ENCODE data around the gene MYO1C.

The MYO1C gene

GRCh38 chr17:1422885-1423284, 69.6 kb downstream of the MYO1C start:
- H3K79me2 ChIP-seq (ENCODE audit: insufficient read depth, low read length) = no peaks in the 10 kb centered on the region; the same call in 1 of the 2 replicates
- H3K9ac ChIP-seq (ENCODE audit: low read depth, low read length, poor library complexity, severe bottlenecking) = no peak overlapping the region
- no peaks in the 10 kb centered on the region for H3K9me2 ChIP-seq (replicated peaks; ENCODE audit: low read depth, low read length)
- H3K4me1 ChIP-seq (ENCODE audit: insufficient read depth, low read length, poor library complexity, severe bottlenecking) = no peaks in the 10 kb centered on the region
- H3K4me2 ChIP-seq (ENCODE audit: low read depth, low read length, poor library complexity, severe bottlenecking) = no peak overlapping the region
- H3F3A ChIP-seq (ENCODE audit: low read depth) = no peaks in the 10 kb centered on the region
- no peaks in the 10 kb centered on the region for H3K27me3 ChIP-seq (ENCODE audit: insufficient read depth, low read length, poor library complexity, severe bottlenecking)
- H3K4me3 ChIP-seq (ENCODE audit: low read length, poor library complexity, severe bottlenecking) = no peak overlapping the region
- H4K20me1 ChIP-seq (ENCODE audit: insufficient read depth, low read length, poor library complexity, severe bottlenecking) = no peaks in the 10 kb centered on the region
- H2AFZ ChIP-seq (ENCODE audit: low read length) = no peak overlapping the region
- H3K36me3 ChIP-seq (ENCODE audit: insufficient read depth, low read length) = peaks cover 25% of the 10 kb centered on the region; the same call in 1 of the 2 replicates
- TF ChIP-seq CTCF (conservative IDR thresholded peaks at IDR 0.05; ENCODE audit: low read length) (no peak), EZH2phosphoT487 (IDR thresholded peaks at IDR 0.05; ENCODE audit: borderline replicate concordance) (no peak)
- no peaks in the 10 kb centered on the region for H3K9me3 ChIP-seq (ENCODE audit: insufficient read depth, low read depth, low read length)

- no peaks in the 10 kb centered on the region; the same call in 1 of the 2 replicates for H3K79me2 ChIP-seq (ENCODE audit: insufficient read depth, low read length)
These were observed 71.0 kb downstream of the MYO1C start for GRCh38 chr17:1421470-1421869.

DNA sequence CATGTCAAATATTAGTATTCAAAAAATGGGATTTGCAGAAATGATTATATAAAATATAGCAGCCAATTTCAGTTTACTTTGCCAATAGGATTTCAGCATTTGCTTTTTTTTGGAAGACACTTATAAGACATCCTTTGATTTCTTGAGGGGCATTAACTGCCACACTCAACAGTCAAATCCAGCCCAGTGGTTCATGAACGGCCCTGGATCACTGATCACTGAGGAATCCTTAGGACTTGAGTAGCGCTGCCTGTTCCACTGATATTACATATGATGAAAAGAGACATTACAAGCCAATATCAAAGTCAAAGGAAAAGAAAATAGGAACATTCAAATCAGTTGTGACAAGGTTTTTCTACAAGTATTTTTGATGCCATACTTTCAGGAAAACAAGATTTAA, 71.5 kb downstream of the MYO1C start:
- Histone ChIP-seq H3K79me2 (ENCODE audit: insufficient read depth, low read length) (no peaks in the 10 kb centered on the region), H4K20me1 (ENCODE audit: insufficient read depth, low read length, poor library complexity, severe bottlenecking) (no peaks in the 10 kb centered on the region), H3K9me3 (ENCODE audit: insufficient read depth, low read depth, low read length) (no peaks in the 10 kb centered on the region), H3K4me1 (ENCODE audit: insufficient read depth, low read length, poor library complexity, severe bottlenecking) (no peaks in the 10 kb centered on the region), H3K27me3 (ENCODE audit: insufficient read depth, low read length, poor library complexity, severe bottlenecking) (no peaks in the 10 kb centered on the region), H3K36me3 (ENCODE audit: insufficient read depth, low read length) (peaks cover 23% of the 10 kb centered on the region; the same call in 1 of the 2 replicates), H3K9me2 (replicated peaks; ENCODE audit: low read depth, low read length) (no peaks in the 10 kb centered on the region), H2AFZ (ENCODE audit: low read length) (no peak overlapping the region), H3K9ac (ENCODE audit: low read depth, low read length, poor library complexity, severe bottlenecking) (no peak overlapping the region), H3K4me3 (ENCODE audit: low read length, poor library complexity, severe bottlenecking) (no peak overlapping the region), H3F3A (ENCODE audit: low read depth) (no peaks in the 10 kb centered on the region), H3K4me2 (ENCODE audit: low read depth, low read length, poor library complexity, severe bottlenecking) (no peak overlapping the region)
- TF ChIP-seq EZH2phosphoT487 (IDR thresholded peaks at IDR 0.05; ENCODE audit: borderline replicate concordance) (no peak), CTCF (conservative IDR thresholded peaks at IDR 0.05; ENCODE audit: low read length) (no peak)

More at GRCh38 chr17:1421470-1421869, 71.0 kb downstream of the MYO1C start:
- TF ChIP-seq EZH2phosphoT487 (IDR thresholded peaks at IDR 0.05; ENCODE audit: borderline replicate concordance) = no peak
- TF ChIP-seq CTCF (conservative IDR thresholded peaks at IDR 0.05; ENCODE audit: low read length) = no peak
- H3K36me3 ChIP-seq (ENCODE audit: insufficient read depth, low read length) = peaks cover 25% of the 10 kb centered on the region; the same call in 1 of the 2 replicates
- H3K9me2 ChIP-seq (replicated peaks; ENCODE audit: low read depth, low read length) = no peaks in the 10 kb centered on the region
- H3K4me2 ChIP-seq (ENCODE audit: low read depth, low read length, poor library complexity, severe bottlenecking) = no peak overlapping the region
- H3K9me3 ChIP-seq (ENCODE audit: insufficient read depth, low read depth, low read length) = no peaks in the 10 kb centered on the region
- no peaks in the 10 kb centered on the region for H4K20me1 ChIP-seq (ENCODE audit: insufficient read depth, low read length, poor library complexity, severe bottlenecking)
- H3K4me1 ChIP-seq (ENCODE audit: insufficient read depth, low read length, poor library complexity, severe bottlenecking) = no peaks in the 10 kb centered on the region
- H3K9ac ChIP-seq (ENCODE audit: low read depth, low read length, poor library complexity, severe bottlenecking) = no peak overlapping the region
- H3K4me3 ChIP-seq (ENCODE audit: low read length, poor library complexity, severe bottlenecking) = no peak overlapping the region
- H2AFZ ChIP-seq (ENCODE audit: low read length) = no peak overlapping the region
- H3K27me3 ChIP-seq (ENCODE audit: insufficient read depth, low read length, poor library complexity, severe bottlenecking) = no peaks in the 10 kb centered on the region
- H3F3A ChIP-seq (ENCODE audit: low read depth) = no peaks in the 10 kb centered on the region
